ENCODE measurements around the gene TOB1. TPM values are rescaled to one million over a fixed set of nuclear protein-coding genes. Genes with fewer than 3 reads are reported as not detected.

Gene TOB1
- total RNA-seq, 1 experiment from 2014 or later, result 53.1 TPM

GRCh38 chr17:50848039-50848438, 18.1 kb downstream of the TOB1 start:
- no peak for TF ChIP-seq CTCF (IDR thresholded peaks at IDR 0.05; ENCODE audit: unreplicated experiment)
- no TSS peak for BruUV-seq (replicated peaks)
- Mint-ChIP-seq H3K4me3 (ENCODE audit: unreplicated experiment) (no peak overlapping the region), H3K9me3 (ENCODE audit: unreplicated experiment) (no peaks in the 10 kb centered on the region), H3K36me3 (ENCODE audit: insufficient read depth, unreplicated experiment) (no peaks in the 10 kb centered on the region), H3K27ac (ENCODE audit: low read depth, unreplicated experiment) (no peak overlapping the region), H3K4me1 (ENCODE audit: insufficient read depth, unreplicated experiment) (peaks cover 22% of the 10 kb centered on the region), H3K27me3 (ENCODE audit: insufficient read depth, unreplicated experiment) (no peaks in the 10 kb centered on the region)
- ChIA-PET POLR2A (interaction anchor here (0.6 to 1.0 kb wide), 4 partner anchors 17 to 85 kb away, joined by 3 to 4 read pairs (median 3); partner anchors contain the start of gene TOB1), CTCF (interaction anchor here (0.6 to 11.7 kb wide), 6 partner anchors 14 to 345 kb away, joined by 3 to 429 read pairs (median 5); no protein-coding TSS in a partner anchor)
- DNase-seq (ENCODE audit: unreplicated experiment), result no peak
- intact Hi-C loops (cut with micrococcal nuclease), result no loop called here

- TF ChIP-seq CTCF (IDR thresholded peaks at IDR 0.05; ENCODE audit: unreplicated experiment), result no peak
- DNase-seq (ENCODE audit: unreplicated experiment), result no peak
- peaks cover 18% of the 10 kb centered on the region for H3K4me1 Mint-ChIP-seq (ENCODE audit: insufficient read depth, unreplicated experiment)
- H3K27me3 Mint-ChIP-seq (ENCODE audit: insufficient read depth, unreplicated experiment), result no peaks in the 10 kb centered on the region
- BruUV-seq (replicated peaks), result no TSS peak
- intact Hi-C loops (cut with micrococcal nuclease), result no loop called here
- no peaks in the 10 kb centered on the region for H3K36me3 Mint-ChIP-seq (ENCODE audit: insufficient read depth, unreplicated experiment)
- no peaks in the 10 kb centered on the region for H3K9me3 Mint-ChIP-seq (ENCODE audit: unreplicated experiment)
- CTCF ChIA-PET, result interaction anchor here (0.6 to 11.7 kb wide), 5 partner anchors 14 to 324 kb away, joined by 3 to 429 read pairs (median 6); no protein-coding TSS in a partner anchor
- no peak overlapping the region for H3K27ac Mint-ChIP-seq (ENCODE audit: low read depth, unreplicated experiment)
- H3K4me3 Mint-ChIP-seq (ENCODE audit: unreplicated experiment), result no peak overlapping the region
- POLR2A ChIA-PET, result interaction anchor here (0.6 kb wide), 1 partner anchor 35 kb away, joined by 4 read pairs; no protein-coding TSS in a partner anchor
Observed at GRCh38 chr17:50847566-50847965, 18.6 kb downstream of the TOB1 start.

- CTCF ChIA-PET, result interaction anchor here (0.6 to 8.3 kb wide), 3 partner anchors 9 to 83 kb away, joined by 3 to 320 read pairs (median 3); no protein-coding TSS in a partner anchor
- no TSS peak for BruUV-seq (replicated peaks)
- Mint-ChIP-seq H3K36me3 (ENCODE audit: insufficient read depth, unreplicated experiment) (no peaks in the 10 kb centered on the region), H3K27ac (ENCODE audit: low read depth, unreplicated experiment) (no peak overlapping the region), H3K4me3 (ENCODE audit: unreplicated experiment) (no peak overlapping the region), H3K9me3 (ENCODE audit: unreplicated experiment) (no peaks in the 10 kb centered on the region), H3K27me3 (ENCODE audit: insufficient read depth, unreplicated experiment) (no peaks in the 10 kb centered on the region), H3K4me1 (ENCODE audit: insufficient read depth, unreplicated experiment) (peaks cover 14% of the 10 kb centered on the region)
- intact Hi-C loops (cut with micrococcal nuclease), result no loop called here
- POLR2A ChIA-PET, result interaction anchor here (1.0 to 1.6 kb wide), 3 partner anchors 20 to 111 kb away, joined by 3 to 5 read pairs (median 4); partner anchors contain the start of gene TOB1
- TF ChIP-seq CTCF (IDR thresholded peaks at IDR 0.05; ENCODE audit: unreplicated experiment), result no peak
- no peak for DNase-seq (ENCODE audit: unreplicated experiment)
Observed at GRCh38 chr17:50845240-50846147, 20.7 kb downstream of the TOB1 start.

GRCh38 chr17:50844117-50844700, 21.9 kb downstream of the TOB1 start:
- CTCF ChIA-PET, result interaction anchor here (0.8 to 8.3 kb wide), 7 partner anchors 8 to 264 kb away, joined by 3 to 320 read pairs (median 3); no protein-coding TSS in a partner anchor
- intact Hi-C loops (cut with micrococcal nuclease), result loop anchor here (5.0 kb wide), 2 partner anchors 137 to 362 kb away; partner anchors contain the start of gene ANKRD40

More at GRCh38 chr17:50844117-50844700, 21.9 kb downstream of the TOB1 start:
- Mint-ChIP-seq H3K9me3 (ENCODE audit: unreplicated experiment) (no peaks in the 10 kb centered on the region), H3K4me1 (ENCODE audit: insufficient read depth, unreplicated experiment) (peaks cover 14% of the 10 kb centered on the region), H3K36me3 (ENCODE audit: insufficient read depth, unreplicated experiment) (no peaks in the 10 kb centered on the region), H3K27me3 (ENCODE audit: insufficient read depth, unreplicated experiment) (no peaks in the 10 kb centered on the region), H3K4me3 (ENCODE audit: unreplicated experiment) (no peak overlapping the region), H3K27ac (ENCODE audit: low read depth, unreplicated experiment) (no peak overlapping the region)
- no peak for DNase-seq (ENCODE audit: unreplicated experiment)
- POLR2A ChIA-PET, result interaction anchor here (0.6 to 1.6 kb wide), 3 partner anchors 23 to 113 kb away, joined by 3 to 5 read pairs (median 3); no protein-coding TSS in a partner anchor
- TF ChIP-seq CTCF (IDR thresholded peaks at IDR 0.05; ENCODE audit: unreplicated experiment), result no peak
- BruUV-seq (replicated peaks), result no TSS peak

All from MCF 10A (cell line).